ENCODE data around the gene TNFAIP1. TPM values are rescaled to one million over a fixed set of nuclear protein-coding genes. Genes with fewer than 3 reads are reported as not detected.

TNFAIP1 gene
- total and polyA plus RNA-seq, 9 donors: 21.7 to 37.3 (median 33.1) TPM

DNA sequence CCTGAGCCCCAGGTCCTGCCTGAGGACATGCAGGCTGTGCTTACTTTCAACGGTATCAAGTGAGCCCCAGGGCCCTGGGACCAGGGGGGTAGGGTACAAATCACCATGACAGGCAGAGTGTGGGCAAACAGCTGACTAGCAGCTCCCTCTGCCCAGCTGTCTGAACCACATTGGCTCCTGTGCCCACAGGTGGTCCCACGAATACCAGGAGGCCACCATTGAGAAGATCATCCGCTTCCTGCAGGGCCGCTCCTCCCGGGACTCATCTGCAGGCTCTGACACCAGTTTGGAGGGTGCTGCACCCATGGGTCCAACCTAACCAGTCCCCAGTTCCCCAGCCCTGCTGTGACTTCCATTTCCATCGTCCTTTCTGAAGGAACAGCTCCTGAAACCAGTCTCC, 60.4 kb downstream of the TNFAIP1 start:
- WGBS (ENCODE audit: insufficient coverage): 86% methylated on average over 5 of the region's 6 CpGs
- no peak overlapping the region for H3K4me3 ChIP-seq (ENCODE audit: low read length)
- no peak for DNase-seq
- no peaks in the 10 kb centered on the region for H3K4me1 ChIP-seq (ENCODE audit: control insufficient read depth, insufficient read depth, low read length)
- H3K27ac ChIP-seq (ENCODE audit: low read length): no peak overlapping the region
- peaks cover 51% of the 10 kb centered on the region for H3K36me3 ChIP-seq (ENCODE audit: control insufficient read depth, insufficient read depth, low read length)
- no peaks in the 10 kb centered on the region for H3K27me3 ChIP-seq (ENCODE audit: control insufficient read depth, insufficient read depth, low read length)
- H3K9me3 ChIP-seq (replicated peaks; ENCODE audit: control insufficient read depth, low read depth, low read length): no peaks in the 10 kb centered on the region

Other genes starting within 250 kb of the TNFAIP1 start
- 16.6 TPM for gene TMEM97, start 16.6 kb upstream of the TNFAIP1 start, total RNA-seq
- gene TMEM97, start 16.6 kb upstream of the TNFAIP1 start, polyA plus RNA-seq (ENCODE audit: insufficient read depth in 1 of 8, insufficient read length in 8 of 8, low replicate concordance in 1 of 8): 10 to 100 TPM; 18.2 to 30.9 (median 22.3) TPM
- gene IFT20, start 289 bp upstream of the TNFAIP1 start, total RNA-seq: 34.3 TPM
- 10 to 100 TPM; 27.7 to 40.4 (median 35.0) TPM for gene IFT20, start 289 bp upstream of the TNFAIP1 start, polyA plus RNA-seq (ENCODE audit: insufficient read depth in 1 of 8, insufficient read length in 8 of 8, low replicate concordance in 1 of 8)
- 53.0 TPM for gene POLDIP2, start 21.8 kb downstream of the TNFAIP1 start, total RNA-seq
- gene POLDIP2, start 21.8 kb downstream of the TNFAIP1 start, polyA plus RNA-seq (ENCODE audit: insufficient read depth in 1 of 8, insufficient read length in 8 of 8, low replicate concordance in 1 of 8): 10 to 100 TPM; 57.1 to 65.2 (median 60.5) TPM
- gene SEBOX, start 29.4 kb downstream of the TNFAIP1 start, total RNA-seq: not detected
- gene SEBOX, start 29.4 kb downstream of the TNFAIP1 start, polyA plus RNA-seq (ENCODE audit: insufficient read depth in 1 of 8, insufficient read length in 8 of 8, low replicate concordance in 1 of 8): not detected
- 0.58 TPM for gene VTN, start 34.5 kb downstream of the TNFAIP1 start, total RNA-seq
- 1 to 10 TPM in 3 of 8 donors, under 1 TPM in 5; 0.21 to 6.5 (median 0.36) TPM for gene VTN, start 34.5 kb downstream of the TNFAIP1 start, polyA plus RNA-seq (ENCODE audit: insufficient read depth in 1 of 8, insufficient read length in 8 of 8, low replicate concordance in 1 of 8)
- gene SARM1, start 35.9 kb downstream of the TNFAIP1 start, total RNA-seq: 3.3 TPM
- 1 to 10 TPM; 4.8 to 7.3 (median 5.8) TPM for gene SARM1, start 35.9 kb downstream of the TNFAIP1 start, polyA plus RNA-seq (ENCODE audit: insufficient read depth in 1 of 8, insufficient read length in 8 of 8, low replicate concordance in 1 of 8)
- gene SLC46A1, start 70.5 kb downstream of the TNFAIP1 start, total RNA-seq: 8.2 TPM
- 1 to 10 TPM; 5.8 to 9.0 (median 8.0) TPM for gene SLC46A1, start 70.5 kb downstream of the TNFAIP1 start, polyA plus RNA-seq (ENCODE audit: insufficient read depth in 1 of 8, insufficient read length in 8 of 8, low replicate concordance in 1 of 8)
- not detected for gene SLC13A2, start 137.9 kb downstream of the TNFAIP1 start, total RNA-seq
- under 1 TPM in 2 of 8 donors, not detected in 6; 0.09 to 0.12 TPM for gene SLC13A2, start 137.9 kb downstream of the TNFAIP1 start, polyA plus RNA-seq (ENCODE audit: insufficient read depth in 1 of 8, insufficient read length in 8 of 8, low replicate concordance in 1 of 8)
- gene FOXN1, start 170.6 kb downstream of the TNFAIP1 start, total RNA-seq: not detected
- 1 to 10 TPM in 1 of 8 donors, under 1 TPM in 2, not detected in 5; 0.04 to 2.1 (median 0.07) TPM for gene FOXN1, start 170.6 kb downstream of the TNFAIP1 start, polyA plus RNA-seq (ENCODE audit: insufficient read depth in 1 of 8, insufficient read length in 8 of 8, low replicate concordance in 1 of 8)
- gene UNC119, start 216.9 kb downstream of the TNFAIP1 start, total RNA-seq: 17.6 TPM
- 10 to 100 TPM; 15.6 to 20.7 (median 17.8) TPM for gene UNC119, start 216.9 kb downstream of the TNFAIP1 start, polyA plus RNA-seq (ENCODE audit: insufficient read depth in 1 of 8, insufficient read length in 8 of 8, low replicate concordance in 1 of 8)
- 29.4 TPM for gene PIGS, start 235.8 kb downstream of the TNFAIP1 start, total RNA-seq
- 10 to 100 TPM; 36.9 to 57.3 (median 45.9) TPM for gene PIGS, start 235.8 kb downstream of the TNFAIP1 start, polyA plus RNA-seq (ENCODE audit: insufficient read depth in 1 of 8, insufficient read length in 8 of 8, low replicate concordance in 1 of 8)
- gene ALDOC, start 241.1 kb downstream of the TNFAIP1 start, total RNA-seq: 2.7 TPM
- 1 to 10 TPM; 1.7 to 4.4 (median 2.5) TPM for gene ALDOC, start 241.1 kb downstream of the TNFAIP1 start, polyA plus RNA-seq (ENCODE audit: insufficient read depth in 1 of 8, insufficient read length in 8 of 8, low replicate concordance in 1 of 8)